ENCODE data around the gene TMED6. TPM values are rescaled to one million over a fixed set of nuclear protein-coding genes. Genes with fewer than 3 reads are reported as not detected.

The TMED6 gene
- total RNA-seq, 1 experiment from 2014 or later = 2.4 TPM

DNA sequence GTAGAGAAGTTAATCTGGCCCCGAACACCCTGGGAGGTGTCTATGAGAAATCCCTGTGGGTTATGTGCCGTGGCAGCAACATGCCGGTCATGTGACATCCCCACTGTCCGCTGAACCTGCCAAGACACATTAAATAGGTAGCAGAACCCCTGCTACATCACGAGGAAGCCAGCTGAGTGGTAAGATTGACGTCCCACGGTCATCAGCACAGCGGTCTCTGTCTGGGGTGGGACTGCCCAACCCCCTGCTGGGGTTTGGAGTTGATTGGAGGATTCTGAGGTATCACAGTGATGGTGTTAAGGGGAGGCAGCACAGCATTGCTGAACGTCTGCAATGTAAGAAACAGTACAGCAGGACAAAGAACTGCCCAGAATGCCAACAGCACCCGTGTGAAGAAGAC is 2.0 kb downstream of the TMED6 start:
- H3K27me3 ChIP-seq (replicated peaks; ENCODE audit: control insufficient read depth, insufficient read depth, low read length) = no peaks in the 10 kb centered on the region
- peaks cover 4% of the 10 kb centered on the region for H3K36me3 ChIP-seq (ENCODE audit: control insufficient read depth, insufficient read depth, low read length)
- ChIA-PET POLR2A (no interaction called here), CTCF (no interaction called here)
- H3K4me3 ChIP-seq (ENCODE audit: low read depth, low read length) = no peak overlapping the region
- H3K9me3 ChIP-seq = no peaks in the 10 kb centered on the region
- H3K27me3 Mint-ChIP-seq (ENCODE audit: insufficient read depth, unreplicated experiment) = no peaks in the 10 kb centered on the region
- H3K4me1 ChIP-seq = peaks cover 12% of the 10 kb centered on the region
- peaks cover 32% of the 10 kb centered on the region for H3K36me3 Mint-ChIP-seq (ENCODE audit: insufficient read depth, unreplicated experiment)
- no peak overlapping the region for H3K4me3 Mint-ChIP-seq (ENCODE audit: unreplicated experiment)
- intact Hi-C loops (cut with micrococcal nuclease; ENCODE audit: unreplicated experiment) = no loop called here
- H3K4me1 Mint-ChIP-seq (ENCODE audit: low read depth, unreplicated experiment) = peaks cover 13% of the 10 kb centered on the region
- no peaks in the 10 kb centered on the region for H3K9me3 Mint-ChIP-seq (ENCODE audit: unreplicated experiment)
- no TSS peak for BruUV-seq (replicated peaks)
- DNase-seq = no peak
- no peak overlapping the region for H3K27ac Mint-ChIP-seq (ENCODE audit: unreplicated experiment)
- TF ChIP-seq CTCF (IDR thresholded peaks at IDR 0.05; ENCODE audit: insufficient read depth in 1 of 2, low read depth in 1 of 2, low read length in 1 of 2, severe bottlenecking in 1 of 2, unreplicated experiment in 1 of 2) = no peak

GRCh38 chr16:69348222-69348621 is 3.4 kb downstream of the TMED6 start:
- Histone ChIP-seq H3K9me3 (no peaks in the 10 kb centered on the region), H3K36me3 (ENCODE audit: control insufficient read depth, insufficient read depth, low read length) (peaks cover 2% of the 10 kb centered on the region), H3K27me3 (replicated peaks; ENCODE audit: control insufficient read depth, insufficient read depth, low read length) (no peaks in the 10 kb centered on the region), H3K4me3 (ENCODE audit: low read depth, low read length) (no peak overlapping the region), H3K4me1 (peaks cover 12% of the 10 kb centered on the region)
- ChIA-PET CTCF (no interaction called here), POLR2A (no interaction called here)
- no TSS peak for BruUV-seq (replicated peaks)
- DNase-seq = no peak
- Mint-ChIP-seq H3K27me3 (ENCODE audit: insufficient read depth, unreplicated experiment) (no peaks in the 10 kb centered on the region), H3K36me3 (ENCODE audit: insufficient read depth, unreplicated experiment) (peaks cover 43% of the 10 kb centered on the region), H3K27ac (ENCODE audit: unreplicated experiment) (no peak overlapping the region), H3K4me1 (ENCODE audit: low read depth, unreplicated experiment) (peaks cover 13% of the 10 kb centered on the region), H3K4me3 (ENCODE audit: unreplicated experiment) (no peak overlapping the region), H3K9me3 (ENCODE audit: unreplicated experiment) (no peaks in the 10 kb centered on the region)
- TF ChIP-seq CTCF (IDR thresholded peaks at IDR 0.05; ENCODE audit: insufficient read depth in 1 of 2, low read depth in 1 of 2, low read length in 1 of 2, severe bottlenecking in 1 of 2, unreplicated experiment in 1 of 2) = no peak
- intact Hi-C loops (cut with micrococcal nuclease; ENCODE audit: unreplicated experiment) = no loop called here

- BruUV-seq (replicated peaks) = no TSS peak
- peaks cover 53% of the 10 kb centered on the region for H3K36me3 Mint-ChIP-seq (ENCODE audit: insufficient read depth, unreplicated experiment)
- Histone ChIP-seq H3K4me1 (peaks cover 8% of the 10 kb centered on the region), H3K4me3 (ENCODE audit: low read depth, low read length) (no peak overlapping the region), H3K36me3 (ENCODE audit: control insufficient read depth, insufficient read depth, low read length) (peaks cover 2% of the 10 kb centered on the region; the same call in 1 of the 2 replicates), H3K27me3 (replicated peaks; ENCODE audit: control insufficient read depth, insufficient read depth, low read length) (no peaks in the 10 kb centered on the region), H3K9me3 (no peaks in the 10 kb centered on the region)
- H3K4me1 Mint-ChIP-seq (ENCODE audit: low read depth, unreplicated experiment) = peaks cover 9% of the 10 kb centered on the region
- DNase-seq = no peak
- no peaks in the 10 kb centered on the region for H3K27me3 Mint-ChIP-seq (ENCODE audit: insufficient read depth, unreplicated experiment)
- no peaks in the 10 kb centered on the region for H3K9me3 Mint-ChIP-seq (ENCODE audit: unreplicated experiment)
- POLR2A ChIA-PET = interaction anchor here (0.6 kb wide), 1 partner anchor 32 kb away, joined by 4 read pairs; no protein-coding TSS in a partner anchor
- CTCF ChIA-PET = no interaction called here
- H3K4me3 Mint-ChIP-seq (ENCODE audit: unreplicated experiment) = no peak overlapping the region
- no peak for TF ChIP-seq CTCF (IDR thresholded peaks at IDR 0.05; ENCODE audit: insufficient read depth in 1 of 2, low read depth in 1 of 2, low read length in 1 of 2, severe bottlenecking in 1 of 2, unreplicated experiment in 1 of 2)
- no peak overlapping the region for H3K27ac Mint-ChIP-seq (ENCODE audit: unreplicated experiment)
- intact Hi-C loops (cut with micrococcal nuclease; ENCODE audit: unreplicated experiment) = no loop called here
Measured at GRCh38 chr16:69346683-69347082, 4.9 kb downstream of the TMED6 start.
